Activated T-cell treated with anti-CD3 and anti-CD28 coated beads for 24 hours (primary cell): ENCODE measurements around the gene SLC26A1.
"Not testable (repeated sequence)": the region's sequence is repeated elsewhere in the genome, so short reads cannot be mapped to it uniquely, and the experiment has no call there.

ENCODE experiments used
- DNase-seq: peaks from one replicate; pipeline ENCODE4 v3.0.0-alpha.2; 2020; ENCODE audit warnings: low read depth

SLC26A1 gene

DNA sequence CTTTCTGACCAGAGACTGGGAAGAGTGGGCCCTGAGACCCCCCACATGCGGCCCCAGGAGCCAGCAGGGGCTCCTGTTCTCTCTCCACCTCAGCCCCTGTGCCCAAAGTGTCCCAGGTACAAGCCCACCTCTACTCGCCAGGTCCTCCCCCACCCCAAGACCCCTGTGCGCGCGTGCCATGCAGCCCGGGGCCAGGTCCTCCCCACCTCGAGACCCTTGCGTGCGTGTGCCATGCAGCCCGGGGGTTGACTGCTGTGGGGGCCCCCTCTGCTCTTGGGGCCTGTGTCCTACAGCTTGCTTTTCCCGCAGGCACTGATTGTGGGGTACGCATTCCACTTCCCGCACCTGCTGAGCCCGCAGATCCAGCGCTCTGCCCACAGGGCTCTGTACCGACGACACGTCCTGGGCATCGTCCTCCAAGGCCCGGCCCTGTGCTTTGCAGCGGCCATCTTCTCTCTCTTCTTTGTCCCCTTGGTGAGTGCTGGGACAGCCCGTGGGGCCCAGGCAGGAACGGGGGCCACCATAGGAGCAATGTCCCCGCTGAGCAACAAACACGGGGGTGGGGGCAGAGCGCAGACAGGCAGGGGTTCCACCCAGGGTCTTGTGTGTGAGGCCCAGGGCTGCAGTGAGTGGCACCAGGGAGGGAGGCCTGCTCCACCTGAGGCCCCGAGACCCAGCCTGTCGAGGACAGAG, 40.2 kb downstream of the SLC26A1 start:
- no peak for DNase-seq

DNA sequence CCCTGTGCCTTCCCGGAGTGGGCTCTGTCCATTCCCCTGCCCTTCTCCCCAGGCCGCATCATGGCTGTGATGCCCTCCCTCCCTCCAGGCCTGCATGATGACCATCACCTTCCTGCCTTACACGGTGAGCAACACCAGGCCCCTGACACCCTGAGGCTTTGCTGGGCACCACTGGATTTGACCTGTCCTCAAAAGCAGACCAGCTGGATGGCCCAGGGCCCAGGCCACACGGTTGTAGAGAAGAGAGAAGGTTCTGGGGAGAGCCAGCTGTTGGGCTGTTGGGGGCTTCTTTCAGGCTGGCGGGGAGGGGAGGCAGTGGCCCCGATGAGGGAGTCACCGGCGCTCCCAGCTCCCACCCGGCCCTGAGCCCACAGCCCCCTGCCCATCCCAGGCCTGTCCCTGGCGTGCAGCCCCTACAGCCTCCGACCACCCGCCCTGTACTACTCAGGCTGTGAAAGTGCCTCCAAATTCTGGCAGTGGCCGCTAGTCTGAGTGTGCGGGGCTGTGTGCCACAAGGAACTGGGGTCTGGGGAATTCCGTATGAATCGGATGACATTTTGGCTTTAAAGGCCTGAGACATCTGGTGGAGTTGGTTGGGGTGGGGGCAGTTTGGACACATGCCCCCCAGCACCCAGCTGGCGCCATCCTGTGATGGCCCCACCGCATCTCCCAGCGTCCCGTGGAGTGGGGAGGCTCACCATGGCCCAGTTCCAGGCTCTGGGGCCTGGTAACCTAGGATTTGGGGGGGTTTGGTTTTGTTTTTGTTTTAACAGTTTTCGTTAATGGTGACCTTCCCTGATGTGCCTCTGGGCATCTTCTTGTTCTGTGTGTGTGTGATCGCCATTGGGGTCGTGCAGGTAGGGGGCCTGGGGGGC, 41.4 kb downstream of the SLC26A1 start:
- no peak for DNase-seq

- DNase-seq: no peak
These were observed 42.0 kb downstream of the SLC26A1 start for GRCh38 chr4:951186-951585.

DNA sequence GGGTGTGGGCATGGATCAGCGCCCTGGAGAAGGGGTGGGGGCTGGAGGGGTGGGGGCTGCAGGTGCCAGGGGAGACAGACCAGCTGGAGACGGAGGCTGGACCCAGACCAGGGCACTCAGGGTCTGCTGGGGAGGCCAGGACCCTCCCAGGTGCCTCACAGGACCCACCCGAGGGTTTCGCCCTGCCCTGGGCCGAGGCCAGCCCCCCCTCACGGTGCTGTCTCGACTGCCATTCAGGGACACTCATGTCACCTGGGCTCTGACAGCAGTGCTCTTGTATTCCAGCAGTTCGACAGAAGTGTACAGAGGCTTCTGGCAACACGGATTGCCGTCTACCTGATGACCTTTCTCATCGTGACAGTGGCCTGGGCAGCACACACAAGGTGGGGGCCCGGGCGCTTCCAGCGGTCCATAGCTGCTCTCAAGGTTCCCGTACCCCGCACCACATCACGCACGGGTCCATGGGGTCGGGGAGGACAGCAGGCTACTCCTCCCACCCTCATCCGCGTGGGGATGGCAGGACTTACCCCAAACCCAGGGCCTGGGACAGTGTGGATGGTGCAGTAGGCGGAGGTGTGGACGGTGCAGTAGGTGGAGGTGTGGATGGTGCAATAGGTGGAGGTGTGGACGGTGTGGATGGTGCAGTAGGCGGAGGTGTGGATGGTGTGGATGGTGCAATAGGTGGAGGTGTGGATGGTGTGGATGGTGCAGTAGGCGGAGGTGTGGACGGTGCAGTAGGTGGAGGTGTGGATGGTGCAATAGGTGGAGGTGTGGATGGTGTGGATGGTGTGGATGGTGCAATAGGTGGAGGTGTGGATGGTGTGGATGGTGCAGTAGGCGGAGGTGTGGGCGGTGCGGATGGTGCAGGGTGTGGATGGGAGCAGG, 42.8 kb downstream of the SLC26A1 start:
- no peak for DNase-seq

DNA sequence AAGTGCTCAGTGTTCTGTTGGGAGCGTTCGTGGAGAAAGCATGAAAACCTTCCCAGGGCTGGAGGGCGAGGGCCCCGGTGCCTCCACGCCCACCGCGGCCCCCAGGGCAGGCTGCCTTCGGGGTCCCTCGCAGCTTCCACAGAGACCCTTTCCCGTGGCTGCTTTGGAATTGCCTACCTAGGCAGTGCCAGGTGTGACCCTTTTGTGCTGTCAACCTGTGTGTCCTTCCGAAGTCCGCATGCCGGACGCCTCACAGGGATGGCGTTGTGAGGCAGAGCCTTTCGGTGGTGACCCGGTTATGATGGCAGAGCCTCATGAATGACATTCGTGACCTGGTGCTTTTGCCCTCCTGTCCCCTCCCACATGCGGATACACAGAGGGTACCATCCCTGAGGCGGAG, 43.5 kb downstream of the SLC26A1 start:
- DNase-seq: no peak

- DNase-seq: no peak
These were observed 44.3 kb downstream of the SLC26A1 start for GRCh38 chr4:948936-949300.

DNA sequence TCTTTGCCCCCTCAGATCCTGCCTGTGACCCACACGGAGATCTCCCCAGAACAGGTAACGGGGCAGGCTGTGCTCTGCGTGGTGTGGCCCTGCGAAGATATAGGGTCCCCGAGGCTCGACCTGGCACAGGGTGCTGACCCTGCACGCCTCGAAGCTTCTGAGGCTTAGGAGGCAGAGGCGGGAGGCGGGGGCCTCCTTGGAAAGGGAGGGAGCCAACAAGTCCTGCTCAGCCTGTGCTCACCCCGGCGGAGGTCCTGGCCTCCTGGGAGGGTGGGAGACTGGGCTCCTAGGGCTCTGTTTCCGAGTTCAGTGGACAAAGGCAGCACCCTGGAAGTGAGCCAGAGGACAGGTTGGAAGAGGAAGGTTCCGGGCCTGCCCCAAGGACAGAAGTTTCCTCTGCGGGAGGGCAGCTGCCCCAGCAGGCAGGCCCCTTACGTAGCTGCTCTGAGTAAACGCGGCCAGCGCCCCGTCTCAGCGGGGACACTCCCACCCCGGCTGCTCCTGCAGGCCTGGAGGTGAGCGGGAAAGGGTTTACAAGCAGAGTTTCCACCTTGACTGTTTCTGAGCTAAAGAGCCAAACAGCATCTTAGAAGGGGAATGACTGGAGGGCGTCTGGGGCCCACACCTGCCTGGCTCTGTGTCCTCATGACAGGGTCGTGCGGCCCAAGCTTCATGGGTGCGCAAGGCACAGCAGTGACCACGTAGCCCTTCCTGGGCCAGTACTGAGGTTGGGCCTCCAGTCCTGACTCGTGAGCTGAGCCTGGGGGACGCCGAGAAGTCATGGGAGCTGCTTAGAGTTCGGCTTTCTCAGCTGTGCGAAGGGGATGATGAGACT, 44.9 kb downstream of the SLC26A1 start:
- DNase-seq: no peak

GRCh38 chr4:947491-947971, 45.7 kb downstream of the SLC26A1 start:
- DNase-seq: no peak

GRCh38 chr4:946517-947471, 46.4 kb downstream of the SLC26A1 start:
- no peak for DNase-seq

DNA sequence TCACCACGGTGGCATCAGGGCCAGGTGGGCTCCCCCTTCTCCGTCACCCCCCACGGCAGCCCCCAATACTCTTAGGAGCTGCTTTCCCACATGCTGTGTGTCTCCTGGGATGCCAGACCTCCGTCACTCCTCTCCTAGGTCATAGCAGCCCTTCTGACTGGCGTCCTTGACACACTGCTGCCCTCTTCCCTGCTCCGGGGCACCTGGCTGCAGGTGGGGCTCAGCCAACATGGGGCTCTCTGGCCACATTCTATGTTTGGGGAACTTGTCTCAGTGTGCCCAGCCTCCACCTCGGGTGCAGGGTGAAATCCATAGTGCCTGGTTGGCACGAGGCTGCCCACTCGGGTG, 47.1 kb downstream of the SLC26A1 start:
- no peak for DNase-seq

- DNase-seq: no peak
These were observed 47.7 kb downstream of the SLC26A1 start for GRCh38 chr4:945274-946102.

GRCh38 chr4:939508-939907, 53.7 kb downstream of the SLC26A1 start:
- DNase-seq: not testable (repeated sequence)
